Vagina (tissue), 2 donors: ENCODE results near the gene SMAD6.

ENCODE experiments used
- CTCF ChIP-seq, 3 experiments: fragments of 450-650 bp in 2 of 3; fragments of 200-600 bp in 1 of 3; sonication (generic) in 1 of 3; IDR thresholded peaks; one replicate each; pipeline ENCODE4 v1.5.1; 2017 to 2019; ENCODE audit warnings: antibody characterized with exemption in 3 of 3, mild to moderate bottlenecking in 2 of 3, moderate library complexity in 2 of 3
- POLR2A ChIP-seq, 2 donors: fragments of 450-650 bp; IDR thresholded peaks; one replicate each; pipeline ENCODE4 v1.6.1; 2017; ENCODE audit warnings: antibody characterized with exemption in 2 of 2, mild to moderate bottlenecking in 2 of 2, moderate library complexity in 2 of 2

GRCh38 chr15:66749841-66750575, 48.0 kb downstream of the SMAD6 start:
- TF ChIP-seq CTCF (IDR thresholded peaks at IDR 0.05) (no peak), POLR2A (IDR thresholded peaks at IDR 0.05) (no peak)
